GM18909 (cell line): ENCODE data around the gene PLEKHA7.
"Not testable (repeated sequence)": the region's sequence is repeated elsewhere in the genome, so short reads cannot be mapped to it uniquely, and the experiment has no call there.

Source experiments
- ATAC-seq: cut with Tn5 transposase; IDR thresholded peaks from one replicate; pipeline ENCODE4 v1.9.1; 2021; ENCODE audit warnings: mild to moderate bottlenecking; ENCODE audit not compliant: unreplicated experiment, poor library complexity

Gene PLEKHA7, protein sequence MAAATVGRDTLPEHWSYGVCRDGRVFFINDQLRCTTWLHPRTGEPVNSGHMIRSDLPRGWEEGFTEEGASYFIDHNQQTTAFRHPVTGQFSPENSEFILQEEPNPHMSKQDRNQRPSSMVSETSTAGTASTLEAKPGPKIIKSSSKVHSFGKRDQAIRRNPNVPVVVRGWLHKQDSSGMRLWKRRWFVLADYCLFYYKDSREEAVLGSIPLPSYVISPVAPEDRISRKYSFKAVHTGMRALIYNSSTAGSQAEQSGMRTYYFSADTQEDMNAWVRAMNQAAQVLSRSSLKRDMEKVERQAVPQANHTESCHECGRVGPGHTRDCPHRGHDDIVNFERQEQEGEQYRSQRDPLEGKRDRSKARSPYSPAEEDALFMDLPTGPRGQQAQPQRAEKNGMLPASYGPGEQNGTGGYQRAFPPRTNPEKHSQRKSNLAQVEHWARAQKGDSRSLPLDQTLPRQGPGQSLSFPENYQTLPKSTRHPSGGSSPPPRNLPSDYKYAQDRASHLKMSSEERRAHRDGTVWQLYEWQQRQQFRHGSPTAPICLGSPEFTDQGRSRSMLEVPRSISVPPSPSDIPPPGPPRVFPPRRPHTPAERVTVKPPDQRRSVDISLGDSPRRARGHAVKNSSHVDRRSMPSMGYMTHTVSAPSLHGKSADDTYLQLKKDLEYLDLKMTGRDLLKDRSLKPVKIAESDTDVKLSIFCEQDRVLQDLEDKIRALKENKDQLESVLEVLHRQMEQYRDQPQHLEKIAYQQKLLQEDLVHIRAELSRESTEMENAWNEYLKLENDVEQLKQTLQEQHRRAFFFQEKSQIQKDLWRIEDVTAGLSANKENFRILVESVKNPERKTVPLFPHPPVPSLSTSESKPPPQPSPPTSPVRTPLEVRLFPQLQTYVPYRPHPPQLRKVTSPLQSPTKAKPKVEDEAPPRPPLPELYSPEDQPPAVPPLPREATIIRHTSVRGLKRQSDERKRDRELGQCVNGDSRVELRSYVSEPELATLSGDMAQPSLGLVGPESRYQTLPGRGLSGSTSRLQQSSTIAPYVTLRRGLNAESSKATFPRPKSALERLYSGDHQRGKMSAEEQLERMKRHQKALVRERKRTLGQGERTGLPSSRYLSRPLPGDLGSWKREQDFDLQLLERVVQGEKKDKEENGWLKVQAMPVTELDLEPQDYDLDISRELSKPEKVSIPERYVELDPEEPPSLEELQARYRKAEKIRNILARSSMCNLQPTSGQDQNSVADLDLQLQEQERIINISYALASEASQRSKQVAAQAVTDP

DNA sequence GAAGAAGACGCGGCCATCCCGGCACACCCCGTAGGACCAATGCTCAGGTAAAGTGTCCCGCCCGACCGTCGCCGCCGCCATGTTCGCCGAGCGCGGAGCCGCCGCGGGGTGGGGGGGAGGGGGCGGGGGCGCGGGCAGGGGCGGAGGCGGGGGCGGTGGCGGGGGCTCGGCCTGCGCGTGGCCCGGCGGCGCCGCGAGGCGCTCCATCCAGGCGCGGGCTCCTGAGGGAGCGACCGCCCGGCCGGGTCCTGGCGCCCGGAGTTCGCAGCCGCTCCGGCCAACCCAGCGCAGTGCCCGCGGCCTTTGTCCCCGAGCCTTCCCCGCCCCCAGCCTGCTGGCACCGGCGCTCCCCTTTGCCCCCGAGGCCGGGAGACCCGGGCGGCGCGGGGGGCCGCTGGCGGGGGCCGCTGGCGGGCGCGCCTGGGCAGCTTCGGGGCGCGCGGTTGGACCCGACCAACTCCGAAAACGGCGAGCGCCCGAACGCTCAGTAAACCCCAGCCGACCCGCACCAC is at the start of gene PLEKHA7:
Gene PLEKHA7, minus strand, starts transcription at position 94 of the 512 bp plus-strand sequence. Its CDS starts 13 bp downstream, at position 81.
- no peak for ATAC-seq

DNA sequence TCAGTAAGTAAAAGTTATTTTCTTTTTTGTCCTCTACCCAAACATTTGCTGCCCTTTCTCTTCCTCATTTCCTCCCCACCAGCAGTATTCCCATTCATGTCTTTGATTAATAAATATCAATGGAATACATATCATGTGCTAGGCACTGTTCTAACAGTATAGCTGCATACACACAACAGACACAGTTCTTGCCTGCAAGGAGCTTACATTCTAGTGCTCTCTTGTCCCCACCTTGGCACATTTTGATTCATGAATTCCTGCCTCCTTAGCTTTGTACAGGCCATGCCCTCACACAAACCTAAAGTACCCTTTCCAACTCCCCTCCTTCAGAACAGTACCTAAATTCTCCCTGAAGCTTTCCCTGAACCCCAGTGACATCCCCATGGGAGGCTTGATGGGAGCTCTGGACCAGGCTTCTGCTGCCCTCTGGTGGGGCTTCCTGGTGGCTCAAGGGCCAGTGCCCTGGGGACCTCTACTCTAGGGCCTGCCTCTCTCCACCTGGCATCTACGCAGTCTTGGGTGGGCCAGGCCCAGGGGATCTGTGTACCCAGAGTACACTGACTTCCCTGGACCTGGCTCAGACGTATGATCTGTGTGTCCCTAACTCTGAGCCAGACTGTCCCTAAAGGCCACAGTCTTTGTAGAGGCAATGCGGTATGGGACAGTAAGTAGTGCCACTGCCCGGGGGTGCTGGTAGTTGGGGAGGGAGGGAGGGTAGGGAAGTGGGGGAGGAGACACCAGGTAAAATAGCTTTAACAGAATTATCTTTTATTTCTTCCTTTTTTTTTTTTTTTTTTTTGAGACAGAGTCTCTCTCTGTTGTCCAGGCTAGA is 49.2 kb upstream of the PLEKHA7 start:
- no peak for ATAC-seq

DNA sequence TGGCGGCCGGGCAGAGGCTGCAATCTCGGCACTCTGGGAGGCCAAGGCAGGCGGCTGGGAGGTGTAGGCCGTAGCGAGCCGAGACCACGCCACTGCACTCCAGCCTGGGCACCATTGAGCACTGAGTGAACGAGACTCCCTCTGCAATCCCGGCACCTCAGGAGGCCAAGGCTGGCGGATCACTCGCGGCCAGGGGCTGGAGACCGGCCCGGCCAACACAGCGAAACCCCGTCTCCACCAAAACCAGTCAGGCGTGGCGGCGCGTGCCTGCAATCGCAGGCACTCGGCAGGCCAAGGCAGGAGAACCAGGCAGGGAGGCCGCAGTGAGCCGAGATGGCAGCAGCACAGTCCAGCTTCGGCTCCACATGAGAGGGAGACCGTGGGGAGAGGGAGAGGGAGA is 36.9 kb upstream of the PLEKHA7 start:
- not testable (repeated sequence) for ATAC-seq

DNA sequence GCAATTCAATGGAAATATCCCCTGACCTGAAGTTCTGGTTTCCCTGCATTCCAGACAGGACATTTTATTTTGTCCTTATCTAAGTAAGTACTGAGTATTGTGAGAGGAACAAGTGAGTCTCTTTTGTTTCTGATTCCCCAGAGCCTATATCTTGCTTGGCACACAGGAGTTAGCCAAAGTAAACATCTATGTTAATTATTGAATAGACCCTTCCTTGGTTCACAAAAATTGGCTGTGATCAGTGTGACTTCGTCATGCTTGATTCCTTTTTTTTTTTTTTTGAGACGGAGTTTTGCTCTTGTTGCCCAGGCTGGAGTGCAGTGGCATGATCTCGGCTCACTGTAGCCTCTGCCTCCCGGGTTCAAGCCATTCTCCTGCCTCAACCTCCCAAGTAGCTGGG is 34.3 kb upstream of the PLEKHA7 start:
- not testable (repeated sequence) for ATAC-seq

DNA sequence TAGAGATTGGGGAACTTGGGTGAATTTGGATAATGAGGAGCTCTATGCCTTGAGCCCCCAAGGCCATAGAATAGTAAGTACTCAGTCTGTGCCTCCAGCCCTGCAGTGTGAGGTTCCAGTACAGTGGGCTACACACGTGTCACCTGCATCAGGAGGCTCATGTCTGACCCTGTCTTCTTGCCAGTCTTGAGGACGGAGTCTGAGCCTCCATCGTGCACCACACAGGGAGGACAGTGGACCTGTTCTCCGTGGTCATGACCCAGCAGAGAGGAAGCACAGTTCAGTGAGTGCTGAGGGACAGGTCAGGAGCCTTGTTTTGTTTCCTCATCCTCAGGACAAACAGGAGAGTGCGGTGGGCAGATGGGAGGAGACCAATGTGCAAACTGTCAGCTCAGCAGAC is 32.5 kb upstream of the PLEKHA7 start:
- no peak for ATAC-seq

DNA sequence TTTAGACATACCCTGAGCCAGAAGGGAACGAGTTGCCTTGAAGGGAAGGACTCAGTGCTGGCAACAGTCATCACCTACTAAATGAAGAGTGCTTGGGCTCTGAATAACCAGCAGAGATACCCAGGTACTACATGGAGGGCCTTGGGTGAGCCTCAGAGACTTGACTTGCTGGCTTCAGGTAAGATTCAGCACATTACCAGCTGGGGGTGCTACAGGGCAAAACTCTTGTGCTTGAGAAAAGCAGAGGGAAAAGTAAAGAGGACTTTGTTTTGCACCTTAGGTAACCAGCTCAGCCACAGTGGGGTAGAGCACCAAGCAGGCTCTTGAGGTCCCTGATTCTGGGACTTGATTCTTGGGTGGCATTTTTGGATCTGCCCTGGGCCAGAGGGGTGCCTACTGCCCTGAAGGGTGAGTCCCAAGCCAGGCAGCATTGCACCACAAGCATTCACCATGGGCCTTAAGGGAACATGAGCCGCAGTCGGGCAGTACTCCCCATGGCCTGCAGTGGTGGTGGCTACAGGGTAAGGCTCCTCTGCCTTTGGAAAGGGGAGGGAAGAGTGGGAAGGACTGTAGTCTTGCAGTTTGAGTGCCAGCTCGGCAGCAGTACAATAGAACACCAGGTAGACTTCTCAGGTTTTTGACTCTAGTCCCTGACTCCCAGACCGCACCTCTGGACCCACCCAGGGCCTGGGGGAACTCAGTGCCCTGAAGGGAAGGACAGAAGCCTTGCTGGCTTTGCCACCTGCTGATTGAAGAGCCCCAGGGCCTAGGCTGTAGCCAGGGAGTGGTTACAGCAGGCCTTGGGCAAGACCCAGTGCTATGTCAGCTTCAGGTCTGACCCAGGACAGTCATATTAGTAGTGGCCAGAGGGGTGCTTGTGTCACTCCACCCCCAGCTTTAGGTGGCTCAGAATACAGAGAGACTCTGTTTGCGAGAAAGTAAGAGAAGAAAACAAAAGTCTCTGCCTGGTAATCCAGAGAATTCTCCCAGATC is 22.7 kb upstream of the PLEKHA7 start:
- ATAC-seq: no peak

DNA sequence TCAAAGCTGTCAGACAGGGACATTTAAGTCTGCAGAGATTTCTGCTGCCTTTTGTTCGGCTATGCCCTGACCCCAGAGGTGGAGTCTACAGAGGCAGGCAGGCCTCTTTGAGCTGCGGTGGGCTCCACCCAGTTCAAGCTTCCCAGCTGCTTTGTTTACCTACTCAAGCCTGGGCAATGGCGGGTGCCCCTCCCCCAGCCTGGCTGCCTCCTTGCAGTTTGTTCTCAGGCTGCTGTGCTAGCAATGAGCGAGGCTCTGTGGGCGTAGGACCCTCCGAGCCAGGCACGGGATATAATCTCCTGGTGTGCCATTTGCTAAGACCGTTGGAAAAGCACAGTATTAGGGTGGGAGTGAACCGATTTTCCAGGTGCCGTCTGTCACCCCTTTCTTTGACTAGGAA is 19.8 kb upstream of the PLEKHA7 start:
- not testable (repeated sequence) for ATAC-seq

DNA sequence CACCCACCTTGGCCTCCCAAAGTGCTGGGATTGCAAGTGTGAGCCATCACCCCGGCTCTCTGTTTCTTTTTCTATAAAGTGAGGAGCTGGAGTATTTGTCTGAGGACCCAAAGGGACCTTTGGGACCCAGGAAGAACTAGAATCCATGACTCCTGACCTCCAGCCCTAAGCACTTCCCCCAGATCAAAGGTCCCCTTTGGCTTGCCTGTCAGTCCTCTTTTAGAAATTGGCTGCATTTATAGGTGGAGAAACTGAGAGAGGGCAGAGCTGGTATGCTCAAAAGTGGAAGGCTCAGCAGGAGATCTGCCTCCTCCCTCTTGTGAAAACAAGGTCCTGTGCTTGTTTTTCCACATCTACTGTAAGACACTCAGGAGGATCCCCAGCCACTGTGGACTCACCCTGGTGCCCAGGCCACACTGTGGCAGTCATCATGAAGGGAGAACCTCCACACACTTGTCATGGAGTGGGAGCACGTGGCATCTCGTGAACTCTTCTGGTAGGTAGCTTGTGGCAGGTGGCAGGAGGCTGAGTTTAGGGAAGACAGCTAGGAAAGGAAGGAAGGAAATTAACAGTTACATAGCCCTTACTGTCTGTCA is 12.4 kb upstream of the PLEKHA7 start:
- ATAC-seq: no peak

DNA sequence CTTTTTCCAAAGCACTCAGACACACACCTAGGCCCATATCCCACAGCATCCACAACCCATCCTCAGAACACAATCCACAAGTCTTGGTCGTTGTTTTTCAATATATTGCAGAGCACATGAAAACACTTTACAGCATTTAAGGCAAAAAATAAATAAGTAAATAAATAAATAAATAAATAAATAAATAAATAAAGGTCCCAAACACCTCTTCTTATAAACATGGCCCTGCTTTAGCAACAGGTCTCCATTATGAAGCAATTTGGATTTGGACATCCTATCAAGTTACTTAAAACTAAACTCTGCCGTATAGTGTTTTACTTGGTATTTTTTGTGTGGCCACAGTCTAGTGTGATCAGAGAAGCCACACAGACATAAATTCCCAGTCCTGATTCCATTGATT is 10.7 kb upstream of the PLEKHA7 start:
- no peak for ATAC-seq

DNA sequence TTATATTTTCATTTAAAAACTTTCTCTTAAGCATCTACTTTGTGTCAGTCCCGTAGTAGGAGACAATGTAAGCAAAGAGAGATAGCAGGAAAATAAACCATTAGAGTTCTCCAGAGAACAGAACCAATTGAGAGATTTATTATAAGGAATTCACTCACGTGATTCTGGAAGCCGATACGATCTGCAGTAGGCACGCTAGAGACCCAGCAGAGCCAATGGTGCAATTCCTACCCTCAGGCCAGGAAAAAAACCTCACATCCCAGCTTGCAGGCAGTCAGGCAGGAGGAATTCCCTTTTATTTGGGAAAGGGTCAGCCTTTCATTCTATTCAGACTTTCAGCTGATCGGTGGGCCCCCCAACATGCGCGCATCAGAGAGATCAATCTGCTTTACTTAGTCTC is 7.3 kb upstream of the PLEKHA7 start:
- no peak for ATAC-seq

DNA sequence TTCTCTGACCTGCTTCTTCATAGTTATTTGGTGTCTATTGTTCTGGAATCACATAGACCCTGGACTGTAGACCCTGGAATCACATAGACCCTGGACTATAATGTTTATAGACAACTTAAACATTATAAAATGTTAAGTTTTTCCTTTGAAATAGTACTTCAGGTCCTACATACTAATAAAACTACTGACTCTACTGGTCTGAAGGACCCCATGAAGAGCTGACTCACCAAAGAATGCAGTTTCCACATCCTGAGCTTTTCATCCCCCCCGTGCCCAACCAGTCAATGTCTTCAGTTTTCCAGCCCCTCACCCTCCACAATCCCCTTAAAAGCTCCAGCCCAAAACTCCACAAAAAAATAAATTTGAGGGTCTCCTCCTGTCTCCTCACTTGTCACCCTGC is 6.6 kb upstream of the PLEKHA7 start:
- no peak for ATAC-seq

DNA sequence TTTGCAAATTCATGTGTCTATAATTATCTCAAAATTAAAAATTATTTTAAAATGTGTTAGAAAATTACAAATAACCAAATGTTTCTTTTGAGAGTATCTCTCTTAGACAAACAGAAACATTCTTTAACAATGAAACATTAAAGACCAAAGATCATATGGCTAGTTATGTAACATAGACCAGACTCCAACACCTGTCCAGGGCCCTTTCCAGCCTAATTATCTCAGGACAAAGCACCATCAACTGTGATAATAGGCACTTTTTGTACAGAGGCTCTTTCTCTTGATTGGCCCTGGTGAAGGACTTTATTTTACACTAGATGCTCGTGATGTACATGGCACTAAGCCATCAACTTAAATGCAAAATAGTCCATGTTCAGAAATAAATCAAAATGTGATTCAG is 5.0 kb upstream of the PLEKHA7 start:
- ATAC-seq: no peak

DNA sequence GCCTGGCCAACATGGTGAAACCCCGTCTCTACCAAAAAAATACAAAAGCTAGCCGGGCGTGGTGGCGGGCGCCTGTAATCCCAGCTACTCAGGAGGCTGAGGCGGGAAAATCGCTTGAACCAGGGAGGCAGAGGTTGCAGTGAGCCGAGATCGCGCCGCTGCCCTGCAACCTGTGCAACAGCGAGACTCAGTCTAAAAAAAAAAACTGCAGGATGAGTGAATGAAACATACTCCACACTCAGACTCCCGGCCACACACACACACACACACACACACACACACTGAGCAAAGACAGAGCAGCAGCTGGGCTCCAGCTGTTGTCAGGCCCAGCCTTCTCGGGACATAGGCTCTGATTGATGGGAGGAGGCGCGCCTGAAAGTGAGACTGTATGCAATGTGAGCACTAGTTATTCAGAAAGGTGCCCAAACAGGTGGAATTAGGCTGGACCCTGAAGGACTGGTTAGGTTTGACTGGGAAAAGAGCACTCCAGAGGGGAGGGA is 1.5 kb upstream of the PLEKHA7 start:
- no peak for ATAC-seq

DNA sequence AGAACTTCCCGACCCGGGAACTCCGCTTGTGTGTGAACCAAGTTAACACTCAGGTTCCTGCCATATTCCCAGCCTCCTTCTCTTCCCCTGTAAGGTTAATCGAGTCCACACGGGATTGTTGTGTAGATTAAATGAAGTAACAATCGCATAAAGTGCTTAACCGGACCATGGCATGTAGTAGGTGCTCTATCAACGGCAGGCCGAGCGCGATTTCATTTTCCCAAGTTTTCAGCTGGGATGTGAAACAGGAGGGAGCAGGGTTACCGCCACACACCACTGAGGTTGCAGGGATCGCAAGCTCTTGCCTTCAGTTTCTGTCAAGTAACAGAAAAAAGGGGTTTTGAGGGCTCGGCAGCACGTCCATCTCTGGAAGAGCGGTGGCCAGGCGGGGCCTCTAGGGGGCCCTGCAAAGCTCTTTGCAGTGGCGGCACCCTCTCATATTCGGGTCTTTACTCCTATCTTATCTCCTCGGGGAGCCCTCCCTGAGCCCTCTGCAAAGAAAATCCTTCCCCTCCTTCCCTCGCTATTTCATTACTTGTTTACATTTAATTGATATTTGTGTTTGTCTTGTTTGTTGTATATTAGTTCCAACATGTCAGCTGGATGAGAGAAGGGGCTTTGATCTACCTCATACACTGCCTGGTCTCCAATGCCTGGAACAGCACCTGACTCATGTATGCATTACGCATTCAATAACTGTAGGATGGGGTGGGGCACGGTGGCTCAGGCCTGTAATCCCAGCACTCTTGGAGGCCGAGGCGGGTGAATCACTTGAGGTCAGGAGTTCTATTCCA is 816 bp upstream of the PLEKHA7 start:
- ATAC-seq: no peak

DNA sequence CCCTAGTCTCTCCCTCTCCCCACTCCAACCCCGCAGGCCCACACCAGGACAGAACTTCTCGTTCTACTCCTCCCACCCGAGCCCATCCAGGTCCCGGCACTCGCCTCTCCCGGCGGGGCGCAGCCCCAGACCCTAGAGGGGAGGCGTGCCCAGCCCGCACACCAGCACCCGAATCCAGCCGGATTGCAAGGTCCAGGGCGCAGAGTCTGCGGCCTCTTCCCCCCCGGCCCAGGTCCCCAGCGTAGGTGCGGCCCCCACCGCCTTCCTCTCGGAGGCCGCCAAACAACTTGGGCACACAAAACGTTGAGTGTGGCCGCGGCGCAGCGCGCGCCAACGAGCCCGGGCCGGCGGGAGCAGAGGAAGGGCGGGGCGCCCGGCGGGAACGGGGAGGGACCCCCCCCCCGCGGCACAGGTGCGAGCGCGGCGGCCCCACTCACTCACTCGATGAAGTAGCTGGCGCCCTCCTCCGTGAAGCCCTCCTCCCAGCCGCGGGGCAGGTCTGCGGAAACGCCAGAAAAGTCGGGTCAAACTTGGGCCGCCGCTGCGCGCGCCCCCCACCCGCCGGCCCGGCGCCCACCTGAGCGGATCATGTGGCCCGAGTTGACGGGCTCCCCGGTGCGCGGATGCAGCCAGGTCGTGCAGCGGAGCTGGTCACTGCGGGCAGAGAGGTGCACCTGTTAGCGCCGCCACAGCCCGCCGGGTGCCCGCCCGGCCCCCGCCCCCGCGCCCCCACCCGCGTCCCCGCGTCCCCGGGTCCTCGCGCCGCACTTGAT is 480 bp downstream of the PLEKHA7 start:
- ATAC-seq: no peak
